Activated CD8-positive, alpha-beta memory T cell treated with anti-CD3 and anti-CD28 coated beads, Interleukin-2, amount 10 ng/mL, durations not matched to agents 7 days and 5 days (primary cell): ENCODE data around the gene PSMA3. TPM values are rescaled to one million over a fixed set of nuclear protein-coding genes. Genes with fewer than 3 reads are reported as not detected.

ENCODE experiments used
- ATAC-seq: fragments of 150-1000 bp; cut with Tn5 transposase; one replicate; pipeline ENCODE4 v1.10.0; 2021; ENCODE audit warnings: moderate library complexity
- CTCF ChIA-PET: fragments of 350-600 bp; sonication (Branson Sonifier 250); formaldehyde crosslinking; loops from one replicate; lab custom pipeline; 2021; ENCODE audit warnings: antibody characterized with exemption; lab: Charles Lee
- DNase-seq: peaks from one replicate; pipeline ENCODE4 v3.0.0-alpha.2; 2020
- H3K27ac Mint-ChIP-seq: one replicate; pipeline ENCODE4 v1.8.0; 2021; ENCODE audit warnings: mild to moderate bottlenecking, mixed read lengths
- H3K27me3 Mint-ChIP-seq: one replicate; pipeline ENCODE4 v1.8.0; 2021; ENCODE audit warnings: mixed read lengths
- H3K36me3 Mint-ChIP-seq: one replicate; pipeline ENCODE4 v1.8.0; 2021; ENCODE audit warnings: mild to moderate bottlenecking, mixed read lengths
- H3K4me1 Mint-ChIP-seq: one replicate; pipeline ENCODE4 v1.8.0; 2021; ENCODE audit warnings: mixed read lengths
- H3K4me3 Mint-ChIP-seq: one replicate; pipeline ENCODE4 v1.8.0; 2021; ENCODE audit warnings: mild to moderate bottlenecking, moderate library complexity, mixed read lengths
- H3K9me3 Mint-ChIP-seq: one replicate; pipeline ENCODE4 v1.8.0; 2022; ENCODE audit warnings: low read depth, mixed read lengths
- total RNA-seq, 2 experiments: library from RNA; stranded (reverse); gene quantifications; one replicate each; pipeline ENCODE4 v1.2.3, GENCODE V29; 2021

PSMA3 gene
- 100 to 1,000 TPM; 284 to 312 TPM for total RNA-seq

GRCh38 chr14:58244556-58245387, at the start of gene PSMA3:
TSS of gene PSMA3 (plus strand) at chr14:58244843. CDS start at chr14:58244921, 78 bp downstream.
- H3K9me3 Mint-ChIP-seq: no peaks in the 10 kb centered on the region
- peaks cover 19% of the 10 kb centered on the region for H3K36me3 Mint-ChIP-seq
- H3K4me3 Mint-ChIP-seq: peak within 1 kb of the TSS; percentile 85
- DNase-seq (peak; percentile 98), ATAC-seq (peak; percentile 92)
- H3K27me3 Mint-ChIP-seq: no peaks in the 10 kb centered on the region
- peaks cover 48% of the 10 kb centered on the region for H3K4me1 Mint-ChIP-seq
- peak within 1 kb of the TSS; percentile 98 for H3K27ac Mint-ChIP-seq
- CTCF ChIA-PET: interaction anchor here (0.8 to 2.2 kb wide), 5 partner anchors 45 to 185 kb away, joined by 3 to 8 read pairs (median 3); partner anchors contain the start of genes ACTR10, ARID4A, KIAA0586 and TIMM9

- no peak overlapping the region for H3K27ac Mint-ChIP-seq
- CTCF ChIA-PET: no interaction called here
- no peaks in the 10 kb centered on the region for H3K9me3 Mint-ChIP-seq
- H3K4me3 Mint-ChIP-seq: no peak overlapping the region
- H3K27me3 Mint-ChIP-seq: no peaks in the 10 kb centered on the region
- ATAC-seq (no peak), DNase-seq (no peak)
- no peaks in the 10 kb centered on the region for H3K36me3 Mint-ChIP-seq
- H3K4me1 Mint-ChIP-seq: peaks cover 19% of the 10 kb centered on the region
These were observed 48.4 kb upstream of the PSMA3 start for GRCh38 chr14:58196198-58196597.

GRCh38 chr14:58198086-58198485, 46.6 kb upstream of the PSMA3 start:
- Mint-ChIP-seq H3K36me3 (peaks cover 2% of the 10 kb centered on the region), H3K27ac (peak overlapping the region; percentile 16), H3K9me3 (no peaks in the 10 kb centered on the region), H3K27me3 (no peaks in the 10 kb centered on the region), H3K4me1 (peaks cover 27% of the 10 kb centered on the region), H3K4me3 (no peak overlapping the region)
- ATAC-seq: no peak
- DNase-seq: no peak
- CTCF ChIA-PET: interaction anchor here (0.7 to 2.7 kb wide), 3 partner anchors 30 to 47 kb away, joined by 4 to 6 read pairs (median 5); partner anchors contain the start of gene PSMA3

GRCh38 chr14:58199726-58200479, 44.7 kb upstream of the PSMA3 start, which contains the start of gene ACTR10:
TSS of gene ACTR10 (plus strand) at chr14:58200149. CDS start at chr14:58200218, 69 bp downstream.
- Mint-ChIP-seq H3K27me3 (no peaks in the 10 kb centered on the region), H3K27ac (peak within 1 kb of the TSS; percentile 96), H3K4me3 (peak within 1 kb of the TSS; percentile 97), H3K4me1 (peaks cover 29% of the 10 kb centered on the region), H3K36me3 (peaks cover 8% of the 10 kb centered on the region), H3K9me3 (no peaks in the 10 kb centered on the region)
- DNase-seq: peak; percentile 90
- CTCF ChIA-PET: interaction anchor here (0.6 to 2.0 kb wide), 4 partner anchors 40 to 93 kb away, joined by 3 to 7 read pairs (median 3); partner anchors contain the start of gene PSMA3
- ATAC-seq: peak; percentile 91

- peaks cover 29% of the 10 kb centered on the region for H3K4me1 Mint-ChIP-seq
- peak; percentile 20 for ATAC-seq
- H3K4me3 Mint-ChIP-seq: peak overlapping the region; percentile 97
- peak overlapping the region; percentile 96 for H3K27ac Mint-ChIP-seq
- CTCF ChIA-PET: interaction anchor here (0.6 to 2.0 kb wide), 4 partner anchors 40 to 93 kb away, joined by 3 to 7 read pairs (median 3); partner anchors contain the start of gene PSMA3
- H3K27me3 Mint-ChIP-seq: no peaks in the 10 kb centered on the region
- no peak for DNase-seq
- H3K36me3 Mint-ChIP-seq: peaks cover 8% of the 10 kb centered on the region
- no peaks in the 10 kb centered on the region for H3K9me3 Mint-ChIP-seq
These were observed 44.2 kb upstream of the PSMA3 start for GRCh38 chr14:58200480-58200841.

GRCh38 chr14:58200846-58201245, 43.8 kb upstream of the PSMA3 start:
- Mint-ChIP-seq H3K27ac (peak overlapping the region; percentile 96), H3K36me3 (peaks cover 8% of the 10 kb centered on the region), H3K4me1 (peaks cover 29% of the 10 kb centered on the region), H3K4me3 (peak overlapping the region; percentile 97), H3K27me3 (no peaks in the 10 kb centered on the region), H3K9me3 (no peaks in the 10 kb centered on the region)
- CTCF ChIA-PET: interaction anchor here (0.6 to 2.0 kb wide), 3 partner anchors 39 to 75 kb away, joined by 3 to 7 read pairs (median 3); partner anchors contain the start of gene PSMA3
- no peak for DNase-seq
- no peak for ATAC-seq

GRCh38 chr14:58213176-58213575, 31.5 kb upstream of the PSMA3 start:
- ATAC-seq: no peak
- H3K36me3 Mint-ChIP-seq: peaks cover 29% of the 10 kb centered on the region
- CTCF ChIA-PET: interaction anchor here (0.8 to 1.7 kb wide), 2 partner anchors 12 to 14 kb away, joined by 3 to 4 read pairs; no protein-coding TSS in a partner anchor
- no peaks in the 10 kb centered on the region for H3K27me3 Mint-ChIP-seq
- peaks cover 6% of the 10 kb centered on the region for H3K4me1 Mint-ChIP-seq
- no peak overlapping the region for H3K27ac Mint-ChIP-seq
- no peaks in the 10 kb centered on the region for H3K9me3 Mint-ChIP-seq
- DNase-seq: no peak
- no peak overlapping the region for H3K4me3 Mint-ChIP-seq

- no peak overlapping the region for H3K4me3 Mint-ChIP-seq
- CTCF ChIA-PET: no interaction called here
- peaks cover 22% of the 10 kb centered on the region for H3K36me3 Mint-ChIP-seq
- no peak overlapping the region for H3K27ac Mint-ChIP-seq
- peaks cover 6% of the 10 kb centered on the region for H3K4me1 Mint-ChIP-seq
- no peaks in the 10 kb centered on the region for H3K9me3 Mint-ChIP-seq
- no peaks in the 10 kb centered on the region for H3K27me3 Mint-ChIP-seq
- no peak for ATAC-seq
- no peak for DNase-seq
These were observed 29.3 kb upstream of the PSMA3 start for GRCh38 chr14:58215191-58215914.

GRCh38 chr14:58216544-58216943, 28.1 kb upstream of the PSMA3 start:
- no peak for ATAC-seq
- DNase-seq: no peak
- Mint-ChIP-seq H3K9me3 (no peaks in the 10 kb centered on the region), H3K4me3 (no peak overlapping the region), H3K27ac (no peak overlapping the region), H3K27me3 (no peaks in the 10 kb centered on the region), H3K4me1 (peaks cover 6% of the 10 kb centered on the region), H3K36me3 (peaks cover 22% of the 10 kb centered on the region)
- CTCF ChIA-PET: no interaction called here

- Mint-ChIP-seq H3K27ac (no peak overlapping the region), H3K27me3 (no peaks in the 10 kb centered on the region), H3K4me1 (no peaks in the 10 kb centered on the region), H3K9me3 (no peaks in the 10 kb centered on the region), H3K4me3 (no peak overlapping the region), H3K36me3 (peaks cover 12% of the 10 kb centered on the region)
- no peak for ATAC-seq
- CTCF ChIA-PET: interaction anchor here (0.8 to 1.6 kb wide), 2 partner anchors 11 to 14 kb away, joined by 4 read pairs; no protein-coding TSS in a partner anchor
- DNase-seq: no peak
These were observed 17.4 kb upstream of the PSMA3 start for GRCh38 chr14:58227096-58227819.

GRCh38 chr14:58238252-58239243, 6.1 kb upstream of the PSMA3 start:
- H3K9me3 Mint-ChIP-seq: no peaks in the 10 kb centered on the region
- CTCF ChIA-PET: interaction anchor here (1.0 kb wide), 1 partner anchor 11 kb away, joined by 4 read pairs; no protein-coding TSS in a partner anchor
- ATAC-seq: peak; percentile 20
- no peaks in the 10 kb centered on the region for H3K36me3 Mint-ChIP-seq
- H3K27ac Mint-ChIP-seq: no peak overlapping the region
- H3K4me3 Mint-ChIP-seq: no peak overlapping the region
- peak; percentile 43 for DNase-seq
- H3K4me1 Mint-ChIP-seq: peaks cover 21% of the 10 kb centered on the region
- H3K27me3 Mint-ChIP-seq: no peaks in the 10 kb centered on the region
